ENCODE measurements around the gene RPS6KB2.
"Not testable (repeated sequence)": the region's sequence is repeated elsewhere in the genome, so short reads cannot be mapped to it uniquely, and the experiment has no call there.

RPS6KB2 gene

DNA sequence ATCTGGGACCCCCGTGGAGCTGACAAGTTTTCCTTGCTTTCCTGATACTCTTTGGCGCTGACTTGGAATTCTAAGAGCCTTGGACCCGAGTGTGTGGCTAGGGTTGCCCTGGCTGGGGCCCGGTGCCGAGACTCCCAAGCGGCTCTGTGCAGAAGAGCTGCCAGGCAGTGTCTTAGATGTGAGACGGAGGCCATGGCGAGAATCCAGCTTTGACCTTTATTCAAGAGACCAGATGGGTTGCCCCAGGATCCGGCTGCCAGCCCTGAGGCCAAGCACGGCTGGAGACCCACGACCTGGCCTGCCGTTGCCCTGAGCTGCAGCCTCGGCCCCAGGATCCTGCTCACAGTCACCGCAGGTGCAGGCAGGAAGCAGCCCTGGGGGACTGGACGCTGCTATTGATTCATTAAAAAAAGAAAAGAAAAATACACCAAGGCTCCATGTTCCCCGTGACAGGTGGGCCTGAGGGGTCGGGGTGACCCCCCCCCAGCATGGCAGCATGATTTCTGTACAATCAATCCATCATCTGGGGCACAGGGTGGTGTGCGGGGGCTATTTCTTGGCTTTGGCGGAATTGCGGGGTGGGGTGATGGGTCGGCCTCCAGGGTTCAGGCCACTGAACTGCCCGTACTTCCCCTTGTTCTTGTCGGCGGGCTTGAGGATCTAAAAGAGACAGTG lies 30.2 kb upstream of the RPS6KB2 start:
- no peak for DNase-seq (ENCODE audit: low spot score)

DNA sequence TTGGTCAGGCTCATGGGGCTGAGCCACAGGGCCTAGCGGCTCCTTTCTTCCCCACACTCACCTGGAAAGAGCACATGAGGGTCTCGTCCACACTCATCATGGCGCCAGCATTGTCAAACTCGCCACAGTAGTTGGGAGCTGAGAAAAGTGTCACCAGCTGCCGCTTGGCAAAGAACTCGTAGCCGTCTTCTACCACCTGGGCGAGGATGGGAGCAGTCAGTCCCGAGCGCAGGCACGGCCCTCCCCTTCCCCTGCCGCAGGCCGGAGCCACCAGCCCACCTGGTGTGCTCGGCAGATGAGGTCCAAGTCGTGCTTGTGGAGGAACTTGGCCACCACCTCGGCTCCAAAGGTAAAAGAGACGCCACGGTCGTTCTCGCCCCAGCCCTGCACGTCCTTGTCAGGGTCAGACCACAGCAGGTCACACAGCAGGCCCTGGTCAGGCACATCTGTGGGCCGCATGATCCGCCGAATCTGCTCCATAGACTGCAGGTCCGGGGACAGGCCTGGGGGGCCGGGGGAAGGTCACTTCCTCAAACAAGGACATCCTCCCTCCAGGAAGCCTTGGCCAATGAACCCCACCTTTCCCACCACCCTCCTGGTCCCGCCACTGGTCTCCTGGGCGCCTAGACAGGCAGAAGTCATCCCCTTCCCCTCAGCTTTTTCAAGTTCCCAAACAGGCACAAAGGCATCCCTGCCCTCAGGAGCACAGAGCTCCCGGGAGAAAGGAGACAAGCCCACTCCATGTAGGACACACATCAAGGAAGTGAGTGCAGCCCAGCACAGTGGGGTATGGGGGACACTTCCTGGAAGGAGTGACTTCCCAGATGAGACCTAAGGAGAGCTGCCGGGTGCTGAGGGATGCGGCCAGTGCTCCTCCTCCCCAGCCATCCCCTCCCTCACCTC lies 29.4 kb upstream of the RPS6KB2 start:
- no peak for DNase-seq (ENCODE audit: low spot score)

- DNase-seq (ENCODE audit: low spot score) = no peak
These were observed 27.9 kb upstream of the RPS6KB2 start for GRCh38 chr11:67400251-67400941.

- no peak for DNase-seq (ENCODE audit: low spot score)
These were observed 27.3 kb upstream of the RPS6KB2 start for GRCh38 chr11:67400942-67401494.

- peak; percentile 93 for DNase-seq (ENCODE audit: low spot score)
These were observed 26.7 kb upstream of the RPS6KB2 start, which contains the start of gene PPP1CA for GRCh38 chr11:67401495-67402191. TSS of gene PPP1CA (minus strand) at chr11:67401858. CDS start at chr11:67401782, 76 bp downstream.

DNA sequence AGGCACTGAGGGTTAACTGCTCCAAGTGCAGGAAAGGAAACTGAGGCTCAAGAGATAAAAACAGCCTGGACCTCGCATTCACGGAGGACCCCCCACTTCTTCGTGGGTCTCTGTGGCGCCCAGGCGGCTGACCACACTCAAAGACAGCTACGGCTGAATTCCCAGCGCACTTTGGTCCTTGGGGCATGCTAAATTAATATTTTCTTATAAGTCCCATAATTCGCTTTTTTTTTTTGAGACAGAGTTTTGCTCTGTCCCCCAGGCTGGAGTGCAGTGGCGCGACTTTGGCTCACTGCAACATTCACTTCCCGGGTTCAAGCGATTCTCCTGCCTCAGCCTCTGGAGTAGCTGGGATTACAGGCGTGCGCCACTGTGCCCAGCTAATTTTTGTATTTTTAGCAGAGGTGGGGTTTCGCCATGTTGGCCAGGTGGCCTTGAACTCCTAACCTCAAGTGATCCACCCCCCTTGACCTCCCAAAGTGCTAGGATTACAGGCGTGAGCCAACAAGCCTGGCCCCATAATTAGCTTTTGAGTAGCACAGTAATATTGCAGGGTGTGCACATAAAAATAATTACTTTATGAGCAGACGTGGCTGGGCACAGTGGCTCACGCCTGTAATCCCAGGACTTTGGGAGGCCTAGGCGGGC lies 26.0 kb upstream of the RPS6KB2 start:
- not testable (repeated sequence) for DNase-seq (ENCODE audit: low spot score)

DNA sequence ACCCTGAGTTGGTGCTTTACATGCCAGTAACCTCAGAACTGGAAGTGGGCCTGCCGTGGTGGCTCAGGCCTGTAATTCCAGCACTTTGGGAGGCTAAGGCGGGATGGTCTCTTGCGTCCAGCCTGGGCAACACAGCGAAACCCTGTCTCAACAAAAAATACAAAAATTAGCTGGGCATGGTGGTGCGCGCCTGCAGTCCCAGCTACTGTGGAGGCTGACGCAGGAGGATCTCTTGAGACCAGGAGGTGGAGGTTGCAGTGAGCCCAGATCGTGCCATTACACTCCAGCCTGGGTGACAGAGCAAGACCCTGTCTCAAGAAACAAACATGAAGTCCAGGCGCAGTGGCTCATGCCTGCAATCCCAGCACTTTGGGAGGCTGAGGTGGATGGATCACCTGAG lies 25.2 kb upstream of the RPS6KB2 start:
- not testable (repeated sequence) for DNase-seq (ENCODE audit: low spot score)

- no peak for DNase-seq (ENCODE audit: low spot score)
These were observed 23.6 kb upstream of the RPS6KB2 start for GRCh38 chr11:67404515-67405195.

DNA sequence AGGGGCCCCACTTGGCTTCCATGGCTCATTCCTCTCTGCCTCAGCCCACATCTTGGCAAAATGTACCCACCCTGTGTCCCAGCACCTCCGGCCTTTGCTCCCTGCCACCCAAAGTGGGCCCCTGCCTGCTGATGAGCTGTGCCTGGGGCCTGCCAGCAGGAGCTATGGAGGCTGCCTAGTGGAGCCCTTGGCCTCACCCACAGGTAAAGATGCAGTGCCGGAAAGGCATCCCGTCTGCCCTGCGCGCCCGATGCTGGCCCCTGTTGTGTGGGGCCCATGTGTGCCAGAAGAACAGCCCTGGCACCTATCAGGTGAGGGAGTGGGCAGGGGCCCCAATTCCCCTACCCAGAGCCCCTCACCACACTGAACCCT lies 23.1 kb upstream of the RPS6KB2 start:
- no peak for DNase-seq (ENCODE audit: low spot score)

- no peak for DNase-seq (ENCODE audit: low spot score)
These were observed 22.5 kb upstream of the RPS6KB2 start for GRCh38 chr11:67405688-67406339.

DNA sequence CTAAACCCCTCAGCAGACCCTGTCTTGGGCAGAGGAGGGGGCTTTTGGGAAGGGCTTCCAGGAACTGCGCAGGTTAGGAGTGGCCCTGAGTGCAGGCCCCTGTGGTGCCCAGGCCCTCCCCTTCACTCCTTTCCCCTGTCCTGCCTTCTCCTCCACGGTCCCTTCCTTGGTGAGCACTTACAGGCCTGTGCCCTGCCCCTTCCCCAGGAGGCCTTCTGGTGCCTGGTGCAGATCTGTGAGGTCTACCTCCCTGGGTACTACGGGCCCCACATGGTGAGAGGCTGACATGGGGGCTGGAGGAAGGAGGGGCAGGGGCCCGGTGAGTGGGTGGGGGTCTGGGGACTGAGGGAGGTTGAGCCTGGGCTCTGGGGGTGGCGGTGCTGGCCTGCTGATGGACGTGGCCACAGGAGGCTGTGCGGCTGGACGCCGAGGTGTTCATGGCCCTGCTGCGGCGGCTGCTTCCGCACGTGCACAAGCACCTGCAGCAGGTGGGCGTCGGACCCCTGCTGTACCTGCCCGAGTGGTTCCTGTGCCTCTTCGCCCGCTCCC lies 21.8 kb upstream of the RPS6KB2 start:
- DNase-seq (ENCODE audit: low spot score) = no peak

DNA sequence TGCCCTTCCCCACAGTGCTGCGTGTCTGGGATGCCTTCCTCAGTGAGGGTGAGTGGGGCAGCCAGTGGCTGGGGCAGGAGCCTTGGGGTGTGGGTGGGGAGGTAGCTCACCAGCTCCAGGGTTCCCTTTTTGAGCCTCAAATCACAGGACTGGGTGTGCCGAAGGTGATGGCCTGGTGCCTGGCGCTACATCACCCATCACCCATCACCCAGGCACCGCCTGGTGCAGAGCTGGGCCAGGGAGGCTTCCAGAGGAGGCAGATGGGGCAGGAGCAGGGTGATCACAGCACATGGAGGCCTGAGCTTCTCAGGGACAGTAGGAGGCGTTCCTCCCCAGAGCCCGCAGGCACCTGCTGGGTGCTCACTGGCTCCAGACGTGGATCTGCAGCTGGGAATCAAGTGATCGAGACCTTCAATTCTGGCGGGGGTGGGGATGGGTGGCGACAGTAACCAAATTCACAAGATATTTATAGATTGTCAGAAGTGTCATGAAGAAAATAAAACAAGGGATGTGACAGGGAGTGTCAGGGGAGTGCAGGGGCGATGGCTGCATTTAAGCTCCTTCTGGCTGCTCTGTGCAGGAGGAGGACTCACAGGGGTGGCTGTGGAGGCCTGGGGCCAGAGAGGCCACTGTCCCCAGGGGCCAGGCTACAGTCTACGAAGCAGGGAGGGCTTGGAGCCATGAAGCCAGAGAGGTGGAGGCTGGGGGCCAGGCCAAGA lies 21.2 kb upstream of the RPS6KB2 start:
- peak; percentile 87 for DNase-seq (ENCODE audit: low spot score)

DNA sequence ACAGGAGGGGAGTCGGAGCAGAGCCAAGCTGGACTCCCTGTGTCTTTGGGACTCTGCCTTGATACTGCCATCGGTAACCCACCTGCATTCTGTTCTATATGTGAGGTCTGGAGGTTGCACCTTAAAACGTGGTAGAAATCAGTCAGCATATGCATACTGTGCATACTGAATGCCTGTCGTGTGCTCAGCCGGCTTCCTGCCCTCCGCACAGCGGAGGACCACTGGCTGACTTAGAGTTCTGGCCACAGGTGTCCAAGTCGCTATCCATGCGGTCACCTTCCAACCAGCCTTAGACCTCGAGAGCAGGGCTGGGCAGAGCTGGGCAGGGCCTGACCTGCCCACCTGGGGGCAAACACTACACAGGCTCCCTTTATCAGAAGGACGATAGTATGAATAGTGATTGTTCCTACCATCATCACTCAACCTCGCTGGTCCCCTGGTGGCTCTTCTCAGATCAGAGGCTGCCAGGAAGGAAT lies 20.6 kb upstream of the RPS6KB2 start:
- no peak for DNase-seq (ENCODE audit: low spot score)

- no peak for DNase-seq (ENCODE audit: low spot score)
These were observed 19.7 kb upstream of the RPS6KB2 start for GRCh38 chr11:67408437-67409200.

DNA sequence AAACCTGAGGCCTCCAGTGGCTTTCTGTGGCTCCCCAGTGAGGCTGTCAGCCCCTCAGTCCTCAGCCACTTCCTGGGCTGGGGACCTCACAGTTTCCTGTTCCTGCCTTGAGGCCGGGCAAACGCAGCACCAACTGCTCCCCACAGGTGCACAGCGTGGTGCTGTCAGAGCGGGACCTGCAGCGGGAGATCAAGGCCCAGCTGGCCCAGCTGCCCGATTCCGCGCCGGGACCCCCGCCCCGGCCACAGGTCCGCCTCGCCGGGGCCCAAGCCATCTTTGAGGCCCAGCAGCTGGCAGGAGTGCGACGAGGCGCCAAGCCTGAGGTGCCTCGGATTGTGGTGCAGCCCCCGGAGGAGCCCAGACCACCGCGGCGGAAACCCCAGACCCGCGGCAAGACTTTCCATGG lies 19.0 kb upstream of the RPS6KB2 start:
- DNase-seq (ENCODE audit: low spot score) = no peak

DNA sequence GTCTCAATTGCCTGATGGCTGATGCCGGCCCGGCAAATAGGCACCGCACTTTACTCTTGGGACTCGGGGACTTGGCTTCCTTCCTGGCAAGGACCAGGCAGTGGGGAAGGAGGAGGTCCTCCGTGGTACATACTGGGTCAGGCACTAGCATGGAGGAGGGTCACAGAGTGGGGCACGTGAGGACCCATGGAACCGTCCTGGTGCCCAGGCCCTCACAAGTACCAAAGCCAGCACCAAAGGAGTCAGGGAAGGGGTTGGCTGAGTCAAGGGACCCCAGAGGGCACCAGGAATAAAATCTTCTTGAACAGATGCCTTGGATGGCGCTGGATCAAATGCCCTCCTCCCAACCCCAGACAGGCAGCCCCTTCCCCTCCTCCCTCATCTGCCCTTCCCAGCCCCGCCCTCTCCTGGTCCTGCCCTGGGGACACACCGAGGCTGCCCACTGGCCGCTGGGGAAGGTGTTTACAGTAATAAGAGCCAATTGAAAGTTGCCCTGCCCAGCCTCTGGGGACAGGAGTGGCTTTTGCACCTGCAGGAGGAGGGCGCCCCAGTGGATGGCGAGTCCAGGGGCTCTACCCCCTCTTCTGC lies 18.4 kb upstream of the RPS6KB2 start:
- DNase-seq (ENCODE audit: low spot score) = no peak

DNA sequence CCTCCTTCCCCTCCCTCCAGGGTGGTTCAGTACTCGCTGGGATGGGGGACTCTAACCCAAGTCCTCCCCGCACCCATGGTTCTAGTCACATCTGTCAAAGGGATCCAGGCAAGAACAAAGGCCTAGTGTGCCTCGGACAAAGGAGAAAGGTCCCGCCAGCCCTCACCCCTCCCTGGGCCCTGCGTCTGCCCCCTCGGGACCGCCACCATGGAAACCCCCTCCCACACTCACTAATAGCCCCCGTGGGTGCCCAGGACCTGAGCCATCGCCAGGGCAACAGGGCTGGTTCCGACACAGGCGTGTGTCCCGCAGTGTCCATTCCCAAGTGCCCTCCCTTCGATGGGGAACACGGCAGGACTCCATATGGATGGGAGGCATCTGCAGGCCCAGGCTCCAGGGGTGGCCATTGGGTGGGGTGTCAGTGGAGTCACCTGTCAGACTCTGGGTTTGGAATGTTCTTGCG lies 17.9 kb upstream of the RPS6KB2 start:
- DNase-seq (ENCODE audit: low spot score) = peak; percentile 93
